Measurements from ENCODE around the gene GATM. TPM values are rescaled to one million over a fixed set of nuclear protein-coding genes. Genes with fewer than 3 reads are reported as not detected.
"Not testable (repeated sequence)": the region's sequence is repeated elsewhere in the genome, so short reads cannot be mapped to it uniquely, and the experiment has no call there.

Gene GATM
- total RNA-seq, 1 donor from 2014 or later: 15.7 TPM

DNA sequence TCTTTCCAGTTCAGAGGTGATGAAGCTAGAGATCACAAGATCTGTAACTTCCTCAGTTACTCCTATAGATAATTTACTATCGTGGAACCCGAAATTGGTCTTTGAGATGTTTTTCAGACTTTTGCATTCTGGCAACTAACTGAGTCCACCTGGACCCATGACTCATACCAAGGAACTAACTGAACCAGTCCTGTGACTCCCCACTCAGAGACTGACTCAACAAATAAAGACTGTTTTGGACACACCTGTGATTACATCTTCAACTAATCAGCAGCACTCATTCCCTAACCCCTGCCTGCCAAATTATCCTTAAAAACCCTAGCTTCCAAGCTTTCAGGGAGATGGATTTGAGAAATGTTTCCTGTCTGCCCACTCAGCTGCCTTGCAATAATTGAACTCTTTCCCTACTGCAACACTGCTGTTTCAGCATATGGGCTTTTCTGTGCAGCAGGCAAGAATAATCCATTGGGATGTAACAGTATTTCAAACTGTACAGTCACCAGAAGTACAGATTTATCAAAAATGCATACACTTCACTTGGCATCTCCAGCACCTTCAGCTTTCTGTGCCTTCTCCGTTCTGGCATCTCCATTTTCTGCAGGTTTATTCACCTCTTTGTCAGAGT is 57.7 kb downstream of the GATM start:
- ATAC-seq (ENCODE audit: low read depth) (no peak), DNase-seq (no peak)
- Mint-ChIP-seq H3K27ac (no peak overlapping the region), H3K27me3 (peaks cover 27% of the 10 kb centered on the region), H3K9me3 (no peaks in the 10 kb centered on the region), H3K36me3 (ENCODE audit: low read depth) (no peaks in the 10 kb centered on the region), H3K4me3 (no peak overlapping the region), H3K4me1 (no peaks in the 10 kb centered on the region)
- intact Hi-C loops (cut with micrococcal nuclease): no loop called here
- ChIA-PET CTCF (no interaction called here), POLR2A (no interaction called here)
- TF ChIP-seq, protein P1, sequence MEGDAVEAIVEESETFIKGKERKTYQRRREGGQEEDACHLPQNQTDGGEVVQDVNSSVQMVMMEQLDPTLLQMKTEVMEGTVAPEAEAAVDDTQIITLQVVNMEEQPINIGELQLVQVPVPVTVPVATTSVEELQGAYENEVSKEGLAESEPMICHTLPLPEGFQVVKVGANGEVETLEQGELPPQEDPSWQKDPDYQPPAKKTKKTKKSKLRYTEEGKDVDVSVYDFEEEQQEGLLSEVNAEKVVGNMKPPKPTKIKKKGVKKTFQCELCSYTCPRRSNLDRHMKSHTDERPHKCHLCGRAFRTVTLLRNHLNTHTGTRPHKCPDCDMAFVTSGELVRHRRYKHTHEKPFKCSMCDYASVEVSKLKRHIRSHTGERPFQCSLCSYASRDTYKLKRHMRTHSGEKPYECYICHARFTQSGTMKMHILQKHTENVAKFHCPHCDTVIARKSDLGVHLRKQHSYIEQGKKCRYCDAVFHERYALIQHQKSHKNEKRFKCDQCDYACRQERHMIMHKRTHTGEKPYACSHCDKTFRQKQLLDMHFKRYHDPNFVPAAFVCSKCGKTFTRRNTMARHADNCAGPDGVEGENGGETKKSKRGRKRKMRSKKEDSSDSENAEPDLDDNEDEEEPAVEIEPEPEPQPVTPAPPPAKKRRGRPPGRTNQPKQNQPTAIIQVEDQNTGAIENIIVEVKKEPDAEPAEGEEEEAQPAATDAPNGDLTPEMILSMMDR (IDR thresholded peaks at IDR 0.05): no peak

DNA sequence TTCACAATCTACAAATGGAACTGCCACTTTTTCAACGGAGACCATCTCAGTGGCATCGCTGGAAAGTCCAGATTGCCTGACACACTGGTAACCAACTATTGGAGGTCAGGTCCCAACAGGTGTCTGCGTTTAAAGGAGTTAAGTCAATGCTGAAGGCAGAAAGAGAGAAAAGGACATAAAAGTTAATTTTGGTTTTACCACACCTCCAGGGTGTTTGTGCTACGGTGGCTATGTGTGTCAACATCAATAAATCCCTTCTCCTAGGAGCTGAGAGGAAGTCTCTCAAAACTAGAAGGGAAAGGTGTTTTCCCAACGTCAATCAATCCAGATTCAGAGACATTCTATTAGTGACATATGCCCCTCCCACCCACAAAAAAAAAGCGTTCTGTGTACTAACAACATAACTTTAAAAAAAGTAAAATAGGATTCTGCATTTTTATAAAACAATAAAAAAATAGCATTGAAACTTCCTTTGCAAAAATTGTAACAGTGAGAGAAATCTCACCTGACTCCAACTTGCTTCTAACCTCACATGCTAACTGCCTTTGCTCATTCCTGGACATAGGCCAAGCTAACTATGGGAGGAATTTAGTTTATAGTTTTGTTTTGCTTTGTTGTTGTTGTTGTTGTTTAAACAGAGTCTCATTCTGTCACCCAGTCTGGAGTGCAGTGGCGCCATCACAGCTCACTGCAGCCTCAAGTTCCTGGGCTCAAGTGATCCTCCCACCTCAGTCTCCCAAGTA is 58.7 kb downstream of the GATM start:
- DNase-seq (no peak), ATAC-seq (ENCODE audit: low read depth) (no peak)
- ChIA-PET POLR2A (no interaction called here), CTCF (no interaction called here)
- Mint-ChIP-seq H3K27ac (no peak overlapping the region), H3K27me3 (peaks cover 25% of the 10 kb centered on the region), H3K4me3 (no peak overlapping the region), H3K4me1 (peaks cover 3% of the 10 kb centered on the region), H3K36me3 (ENCODE audit: low read depth) (no peaks in the 10 kb centered on the region), H3K9me3 (no peaks in the 10 kb centered on the region)
- TF ChIP-seq, protein P1 (IDR thresholded peaks at IDR 0.05): no peak
- intact Hi-C loops (cut with micrococcal nuclease): no loop called here

DNA sequence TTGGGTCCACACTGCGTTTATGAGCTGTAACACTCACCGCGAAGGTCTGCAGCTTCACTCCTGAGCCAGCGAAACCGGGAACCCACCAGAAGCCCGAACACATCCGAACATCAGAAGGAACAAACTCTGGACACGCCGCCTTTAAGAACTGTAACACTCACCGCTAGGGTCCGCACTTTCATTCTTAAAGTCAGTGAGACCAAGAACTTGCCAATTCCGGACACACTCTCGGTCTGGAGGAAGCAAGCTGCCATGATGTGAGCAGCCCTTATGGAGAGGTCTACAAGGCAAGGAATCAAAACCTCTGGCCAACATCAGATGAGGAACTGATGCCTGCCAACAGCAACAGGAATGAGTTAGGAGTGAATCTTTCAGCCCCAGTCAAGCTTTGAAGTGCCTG is 63.4 kb downstream of the GATM start:
- H3K27me3 Mint-ChIP-seq: peaks cover 21% of the 10 kb centered on the region
- no peak overlapping the region for H3K27ac Mint-ChIP-seq
- intact Hi-C loops (cut with micrococcal nuclease): no loop called here
- TF ChIP-seq, protein P1 (IDR thresholded peaks at IDR 0.05): no peak
- DNase-seq (no peak), ATAC-seq (ENCODE audit: low read depth) (no peak)
- no peak overlapping the region for H3K4me3 Mint-ChIP-seq
- no peaks in the 10 kb centered on the region for H3K9me3 Mint-ChIP-seq
- peaks cover 3% of the 10 kb centered on the region for H3K4me1 Mint-ChIP-seq
- H3K36me3 Mint-ChIP-seq (ENCODE audit: low read depth): no peaks in the 10 kb centered on the region
- ChIA-PET POLR2A (no interaction called here), CTCF (interaction anchor here (0.9 kb wide), 2 partner anchors 85 to 299 kb away, joined by 3 read pairs; no protein-coding TSS in a partner anchor)

DNA sequence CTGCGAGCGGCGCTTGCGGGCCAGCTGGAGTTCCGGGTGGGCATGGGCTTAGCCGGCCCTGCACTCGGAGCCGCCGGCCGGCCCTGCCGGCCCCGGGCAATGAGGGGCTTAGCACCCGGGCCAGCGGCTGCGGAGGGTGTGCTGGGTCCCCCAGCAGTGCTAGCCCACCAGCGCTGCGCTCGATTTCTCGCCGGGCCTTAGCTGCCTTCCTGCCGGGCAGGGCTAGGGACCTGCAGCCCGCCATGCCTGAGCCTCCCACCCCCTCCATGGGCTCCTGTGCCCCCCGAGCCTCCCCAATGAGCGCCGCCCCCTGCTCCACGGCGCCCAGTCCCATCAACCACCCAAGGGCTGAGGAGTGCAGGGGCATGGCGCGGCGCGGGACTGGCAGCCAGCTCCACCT is 64.2 kb downstream of the GATM start:
- H3K36me3 Mint-ChIP-seq (ENCODE audit: low read depth); POLR2A ChIA-PET; H3K4me1 Mint-ChIP-seq; ATAC-seq (ENCODE audit: low read depth); DNase-seq; H3K9me3 Mint-ChIP-seq; H3K27ac Mint-ChIP-seq; intact Hi-C loops (cut with micrococcal nuclease); H3K4me3 Mint-ChIP-seq: not testable (repeated sequence)
- CTCF ChIA-PET: interaction anchor here (0.9 kb wide), 1 partner anchor 300 kb away, joined by 3 read pairs; no protein-coding TSS in a partner anchor
- H3K27me3 Mint-ChIP-seq: peaks cover 21% of the 10 kb centered on the region

Other genes with a start within 250 kb of the GATM start
- gene DUOXA1, start 248.7 kb downstream of the GATM start, total RNA-seq: 0.15 and 0.33 TPM in 2 replicates
- 0.11 and 0.39 TPM in 2 replicates for gene DUOX1, start 248.6 kb downstream of the GATM start, total RNA-seq
- gene SHF, start 190.6 kb downstream of the GATM start, total RNA-seq: 5.8 and 8.5 TPM in 2 replicates
- gene SLC28A2, start 126.3 kb downstream of the GATM start, total RNA-seq: not detected in 2 replicates
- 3.7 and 3.9 TPM in 2 replicates for gene SLC30A4, start 144.2 kb upstream of the GATM start, total RNA-seq
- 39.4 and 41.2 TPM in 2 replicates for gene BLOC1S6, start 208.8 kb upstream of the GATM start, total RNA-seq

All from activated B cell treated with CpG ODN at 0.5 μM for 24 hours (primary cell).